K562 (cell line): ENCODE measurements around the gene XPC. TPM values are rescaled to one million over a fixed set of nuclear protein-coding genes. Genes with fewer than 3 reads are reported as not detected.

Source experiments
- ATAC-seq: fragments of 200-7000 bp; cut with Tn5 transposase; 3 replicates; pipeline ENCODE4 v1.9.1; 2020; ENCODE audit warnings: moderate library complexity
- BruUV-seq: library from RNA; stranded (reverse); fragments of 400-500 nt; replicated peaks from 2 replicates; lab custom pipeline; 2021; lab: Mats Ljungman, UMichigan
- CTCF ChIA-PET: fragments of 300-600 bp; formaldehyde crosslinking; extraction: SDS; loops from one replicate; lab custom pipeline; 2021; ENCODE audit warnings: low intra/inter-chr PET ratio; lab: Yijun Ruan, JAX
- POLR2A ChIA-PET: fragments of 300-600, 350-650 bp; sonication (Branson Sonifier 250); formaldehyde crosslinking; extraction: SDS; loops from one replicate; lab custom pipeline; 2021; ENCODE audit warnings: antibody characterized with exemption, inconsistent platforms; lab: Yijun Ruan, JAX
- DNase-seq, 4 experiments: peaks; one replicate each; pipeline versions ENCODE4 v3.0.0 to v3.0.0-alpha.2; 2011 to 2018; ENCODE audit warnings: low spot score in 3 of 4, mixed read lengths in 3 of 4; ENCODE audit errors: extremely low read depth in 1 of 4
- FAIRE-seq: peaks from 2 replicates; lab custom pipeline; 2011; peaks lifted over from hg19 to GRCh38; lab: Jason Lieb, UNC
- H2AFZ ChIP-seq: 2 replicates; pipeline ENCODE4 v1.6.0; 2011; ENCODE audit warnings: low read depth, low read length, control low read depth, inconsistent platforms
- H3K27ac ChIP-seq: fragments of 200-600 bp; 3 replicates; pipeline ENCODE4 v1.8.0; 2011; ENCODE audit warnings: low read depth, mild to moderate bottlenecking, control low read depth, inconsistent platforms, low read length, moderate library complexity, mixed read lengths; ENCODE audit errors: extremely low read depth
- H3K27me3 ChIP-seq, 2 experiments: fragments of 300-600 bp in 1 of 2; 2 replicates in 1 of 2; 3 replicates in 1 of 2; pipeline versions ENCODE4 v1.6.0 to v1.8.0; 2011; ENCODE audit warnings: inconsistent platforms in 2 of 2, low read length in 2 of 2, mild to moderate bottlenecking in 1 of 2, mixed read lengths in 1 of 2, moderate library complexity in 1 of 2; ENCODE audit not compliant: control insufficient read depth in 2 of 2, insufficient read depth in 2 of 2
- H3K36me3 ChIP-seq: fragments of 300-600 bp; 3 replicates; pipeline ENCODE4 v1.8.0; 2011; ENCODE audit warnings: mild to moderate bottlenecking, low read length, inconsistent platforms; ENCODE audit not compliant: control insufficient read depth, insufficient read depth
- H3K4me1 ChIP-seq, 2 experiments: fragments of 200-600 bp in 1 of 2; replicated peaks in 1 of 2; 2 replicates in 1 of 2; 3 replicates in 1 of 2; pipeline versions ENCODE4 v1.5.1 to v1.8.0; 2011; ENCODE audit warnings: inconsistent platforms in 2 of 2, low read length in 2 of 2, mild to moderate bottlenecking in 1 of 2, mixed read lengths in 1 of 2, moderate library complexity in 1 of 2; ENCODE audit not compliant: control insufficient read depth in 2 of 2, insufficient read depth in 2 of 2
- H3K4me2 ChIP-seq: 2 replicates; pipeline ENCODE4 v1.6.1; 2011; ENCODE audit warnings: low read length, control low read depth, inconsistent platforms, mixed read lengths; ENCODE audit not compliant: insufficient read depth
- H3K4me3 ChIP-seq: fragments of 200-600 bp; sonication (generic), shearing (Covaris generic); 2 replicates; pipeline ENCODE4 v1.5.1; 2016; ENCODE audit warnings: control low read depth, inconsistent platforms
- H3K79me2 ChIP-seq: fragments of 200-600 bp; 3 replicates; pipeline ENCODE4 v1.8.0; 2011; ENCODE audit warnings: low read length, inconsistent platforms; ENCODE audit not compliant: control insufficient read depth, insufficient read depth
- H3K9ac ChIP-seq, 2 experiments: 2 replicates each; pipeline versions ENCODE4 v1.6.0 to v1.6.1; 2011; ENCODE audit warnings: low read depth in 2 of 2, low read length in 2 of 2, control low read depth in 1 of 2, inconsistent platforms in 1 of 2, mild to moderate bottlenecking in 1 of 2, mixed read lengths in 1 of 2; ENCODE audit not compliant: insufficient read depth in 1 of 2
- H3K9me1 ChIP-seq: one replicate; pipeline ENCODE4 v1.6.0; 2011; ENCODE audit warnings: inconsistent platforms, mild to moderate bottlenecking, low read length, moderate library complexity; ENCODE audit not compliant: control insufficient read depth, insufficient read depth
- H3K9me3 ChIP-seq: replicated peaks from 2 replicates; pipeline ENCODE4 v1.5.1; 2011; ENCODE audit warnings: low read depth, low read length, inconsistent platforms; ENCODE audit not compliant: control insufficient read depth, insufficient read depth
- H4K20me1 ChIP-seq: replicated peaks from 2 replicates; pipeline ENCODE4 v1.6.1; 2011; ENCODE audit warnings: low read length, inconsistent platforms, mixed read lengths; ENCODE audit not compliant: control insufficient read depth, insufficient read depth
- SAFB ChIP-seq: fragments of 200-400 bp; formaldehyde crosslinking; IDR thresholded peaks from 2 replicates; pipeline ENCODE4 v1.6.1; 2017; ENCODE audit warnings: low read depth, low read length, borderline replicate concordance
- TCFL5 ChIP-seq: fragments of 250-450 bp; sonication (Bioruptor Pico); conservative IDR thresholded peaks from 2 replicates; pipeline ENCODE4 v1.6.1; 2021; ENCODE audit warnings: mild to moderate bottlenecking, moderate library complexity, matching md5 sums
- TRIM24 ChIP-seq, 2 experiments: fragments of 450-650 bp; IDR thresholded peaks; 2 replicates each; pipeline ENCODE4 v1.6.1; 2016
- ZEB2 ChIP-seq: fragments of 450-650 bp; IDR thresholded peaks from 2 replicates; pipeline ENCODE4 v1.6.1; 2016
- ZNF140 ChIP-seq: fragments of 250-450 bp; sonication (Bioruptor Pico); IDR thresholded peaks from 2 replicates; pipeline ENCODE4 v1.8.0; 2021; ENCODE audit warnings: moderate library complexity, mild to moderate bottlenecking, inconsistent platforms
- ZNF174 ChIP-seq: fragments of 250-450 bp; sonication (Bioruptor Pico); IDR thresholded peaks from 2 replicates; pipeline ENCODE4 v1.4.0; 2020; ENCODE audit warnings: mild to moderate bottlenecking
- ZNF830 ChIP-seq: fragments of 250-450 bp; sonication (Bioruptor Pico); IDR thresholded peaks from 2 replicates; pipeline ENCODE4 v1.5.0; 2021; ENCODE audit warnings: mild to moderate bottlenecking
- in situ Hi-C: fragments of 300-500 bp; cut with MboI; formaldehyde crosslinking; loops from 4 replicates; pipeline ENCODE4 v1.15.0; 2018; ENCODE audit warnings: inconsistent platforms, mixed read lengths
- intact Hi-C: fragments of 100-400 bp; cut with micrococcal nuclease; formaldehyde crosslinking; loops from 2 replicates; pipeline ENCODE4 v1.14.2; 2022
- polyA plus RNA-seq, 8 experiments: library from polyadenylated mRNA; depleted of rRNA in 4 of 8; stranded (reverse) in 5 of 8; unstranded in 3 of 8; fragments of >200 nt; fragmentation: Nextera tagmentation in 2 of 8; fragmentation: Illumina TruSeq in 1 of 8; extraction: Ambion mirVana in 2 of 8; extraction: Trizol in 1 of 8; gene quantifications; 2 replicates each; pipeline versions ENCODE4 v1.2.1 to v1.2.3, GENCODE V29; 2011 to 2014; ENCODE audit warnings: inconsistent platforms in 1 of 8, missing spikeins in 1 of 8
- total RNA-seq, 7 experiments: library from RNA; depleted of rRNA in 6 of 7; stranded (reverse); fragments of >200 nt in 6 of 7; fragmentation: Illumina TruSeq in 2 of 7; extraction: Trizol in 2 of 7; gene quantifications; 2 replicates each; pipeline versions ENCODE4 v1.2.1 to v1.2.3, GENCODE V29; 2011 to 2021; ENCODE audit warnings: low replicate concordance in 1 of 7
- TF ChIP-seq, protein P1 (sequence below): fragments of 450-650 bp; IDR thresholded peaks from 2 replicates; pipeline ENCODE4 v1.7.1; 2018; ENCODE audit warnings: mild to moderate bottlenecking, low read depth; ENCODE audit not compliant: partially characterized antibody
- TF ChIP-seq, protein P2 (sequence below): fragments of 250-450 bp; sonication (Bioruptor Pico); IDR thresholded peaks from 2 replicates; pipeline ENCODE4 v1.5.0; 2020; ENCODE audit warnings: mild to moderate bottlenecking, borderline replicate concordance

The XPC gene
- total and polyA plus RNA-seq, 9 of the 15 experiments (the other 6 are each of a cell fraction or from before 2014, with no cell fraction given) = 3.8 to 54.7 (median 41.3) TPM

- TF ChIP-seq, protein P1, sequence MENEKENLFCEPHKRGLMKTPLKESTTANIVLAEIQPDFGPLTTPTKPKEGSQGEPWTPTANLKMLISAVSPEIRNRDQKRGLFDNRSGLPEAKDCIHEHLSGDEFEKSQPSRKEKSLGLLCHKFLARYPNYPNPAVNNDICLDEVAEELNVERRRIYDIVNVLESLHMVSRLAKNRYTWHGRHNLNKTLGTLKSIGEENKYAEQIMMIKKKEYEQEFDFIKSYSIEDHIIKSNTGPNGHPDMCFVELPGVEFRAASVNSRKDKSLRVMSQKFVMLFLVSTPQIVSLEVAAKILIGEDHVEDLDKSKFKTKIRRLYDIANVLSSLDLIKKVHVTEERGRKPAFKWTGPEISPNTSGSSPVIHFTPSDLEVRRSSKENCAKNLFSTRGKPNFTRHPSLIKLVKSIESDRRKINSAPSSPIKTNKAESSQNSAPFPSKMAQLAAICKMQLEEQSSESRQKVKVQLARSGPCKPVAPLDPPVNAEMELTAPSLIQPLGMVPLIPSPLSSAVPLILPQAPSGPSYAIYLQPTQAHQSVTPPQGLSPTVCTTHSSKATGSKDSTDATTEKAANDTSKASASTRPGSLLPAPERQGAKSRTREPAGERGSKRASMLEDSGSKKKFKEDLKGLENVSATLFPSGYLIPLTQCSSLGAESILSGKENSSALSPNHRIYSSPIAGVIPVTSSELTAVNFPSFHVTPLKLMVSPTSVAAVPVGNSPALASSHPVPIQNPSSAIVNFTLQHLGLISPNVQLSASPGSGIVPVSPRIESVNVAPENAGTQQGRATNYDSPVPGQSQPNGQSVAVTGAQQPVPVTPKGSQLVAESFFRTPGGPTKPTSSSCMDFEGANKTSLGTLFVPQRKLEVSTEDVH = no peak
- TF ChIP-seq TRIM24 (IDR thresholded peaks at IDR 0.05) (0 out of 4 replicates have a peak, but pooled peaks of 1 of the 2 experiments have one; percentile 43), ZNF174 (CRISPR knock-in tag) (no peak), ZEB2 (0 out of 2 replicates have a peak, but pooled peaks have one; percentile 23), ZNF140 (CRISPR knock-in tag) (no peak)
- TF ChIP-seq, all 486 proteins: peak for 9
Observed at GRCh38 chr3:14220933-14221332, 42.5 kb upstream of the XPC start (continued).

DNA sequence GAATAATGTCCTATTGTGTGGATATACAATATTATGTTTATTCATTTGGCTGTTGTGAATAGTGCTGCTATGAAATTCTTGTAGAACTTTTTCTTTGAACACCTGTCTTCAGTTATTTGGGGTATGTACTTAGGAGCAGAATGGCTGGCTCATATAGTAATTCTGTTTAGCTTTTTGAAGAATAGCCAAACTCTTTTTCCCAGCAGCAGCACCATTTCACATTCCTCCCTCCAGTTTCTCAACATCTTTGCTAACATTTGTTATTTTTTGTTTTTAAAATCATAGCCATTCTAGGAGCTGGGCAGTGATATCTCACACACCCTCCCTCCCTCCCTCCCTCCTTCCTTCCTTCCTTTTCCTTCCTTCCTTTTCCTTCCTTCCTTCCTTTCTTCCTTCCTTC is 40.0 kb upstream of the XPC start:
- Histone ChIP-seq H3K4me1 (peaks cover 0 to 8% of the 10 kb centered on the region in 2 experiments; a peak in 4 of 5 replicates), H3K79me2 (no peaks in the 10 kb centered on the region), H3K36me3 (no peaks in the 10 kb centered on the region), H4K20me1 (no peaks in the 10 kb centered on the region), H3K9ac (no peak overlapping the region), H3K4me2 (no peak overlapping the region), H2AFZ (no peak overlapping the region), H3K27me3 (no peaks in the 10 kb centered on the region), H3K9me1 (no peaks in the 10 kb centered on the region), H3K4me3 (no peak overlapping the region), H3K27ac (no peak overlapping the region), H3K9me3 (peaks cover 13% of the 10 kb centered on the region)
- TF ChIP-seq TCFL5 (CRISPR knock-in tag) (no peak), SAFB (no peak), ZNF830 (CRISPR knock-in tag) (no peak)
- TF ChIP-seq, protein P2, sequence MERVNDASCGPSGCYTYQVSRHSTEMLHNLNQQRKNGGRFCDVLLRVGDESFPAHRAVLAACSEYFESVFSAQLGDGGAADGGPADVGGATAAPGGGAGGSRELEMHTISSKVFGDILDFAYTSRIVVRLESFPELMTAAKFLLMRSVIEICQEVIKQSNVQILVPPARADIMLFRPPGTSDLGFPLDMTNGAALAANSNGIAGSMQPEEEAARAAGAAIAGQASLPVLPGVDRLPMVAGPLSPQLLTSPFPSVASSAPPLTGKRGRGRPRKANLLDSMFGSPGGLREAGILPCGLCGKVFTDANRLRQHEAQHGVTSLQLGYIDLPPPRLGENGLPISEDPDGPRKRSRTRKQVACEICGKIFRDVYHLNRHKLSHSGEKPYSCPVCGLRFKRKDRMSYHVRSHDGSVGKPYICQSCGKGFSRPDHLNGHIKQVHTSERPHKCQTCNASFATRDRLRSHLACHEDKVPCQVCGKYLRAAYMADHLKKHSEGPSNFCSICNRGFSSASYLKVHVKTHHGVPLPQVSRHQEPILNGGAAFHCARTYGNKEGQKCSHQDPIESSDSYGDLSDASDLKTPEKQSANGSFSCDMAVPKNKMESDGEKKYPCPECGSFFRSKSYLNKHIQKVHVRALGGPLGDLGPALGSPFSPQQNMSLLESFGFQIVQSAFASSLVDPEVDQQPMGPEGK (CRISPR knock-in tag) = no peak
- DNase-seq = no peak
- no TSS peak for BruUV-seq
- in situ Hi-C loops = no loop called here
- ATAC-seq = no peak
- ChIA-PET POLR2A (interaction anchor here (0.6 to 1.1 kb wide), 3 partner anchors 9 to 13 kb away, joined by 3 to 4 read pairs (median 4); no protein-coding TSS in a partner anchor), CTCF (no interaction called here)
- no peak for FAIRE-seq
- intact Hi-C loops = no loop called here
